OCI-LY1 (cell line): ENCODE data around the gene SHISA5.

Source experiments
- H2AFZ ChIP-seq: fragments of 200-600 bp; sonication (generic), shearing (Covaris generic); 2 replicates; pipeline ENCODE4 v1.6.0; 2014; ENCODE audit warnings: antibody characterized with exemption, mild to moderate bottlenecking, low read length
- H3F3A ChIP-seq: fragments of 200-600 bp; sonication (generic), shearing (Covaris generic); 2 replicates; pipeline ENCODE4 v1.6.0; 2014; ENCODE audit warnings: mild to moderate bottlenecking, antibody characterized with exemption, low read length, moderate library complexity; ENCODE audit not compliant: insufficient read depth
- H3K27ac ChIP-seq: fragments of 200-600 bp; sonication (generic); 2 replicates; pipeline ENCODE4 v1.5.1; 2014; ENCODE audit warnings: low read length, mixed run types, mild to moderate bottlenecking, low read depth; ENCODE audit not compliant: poor library complexity, severe bottlenecking
- H3K27me3 ChIP-seq: fragments of 200-600 bp; sonication (generic); 2 replicates; pipeline ENCODE4 v1.6.0; 2014; ENCODE audit warnings: antibody characterized with exemption, mild to moderate bottlenecking, low read length, moderate library complexity; ENCODE audit not compliant: insufficient read depth
- H3K36me3 ChIP-seq: fragments of 200-600 bp; sonication (generic); 2 replicates; pipeline ENCODE4 v1.6.1; 2014; ENCODE audit warnings: mild to moderate bottlenecking, antibody characterized with exemption, low read length, moderate library complexity, mixed read lengths; ENCODE audit not compliant: insufficient read depth
- H3K4me1 ChIP-seq: fragments of 200-600 bp; sonication (generic); 2 replicates; pipeline ENCODE4 v1.5.1; 2014; ENCODE audit warnings: mild to moderate bottlenecking, low read length, moderate library complexity; ENCODE audit not compliant: insufficient read depth, severe bottlenecking
- H3K4me2 ChIP-seq: fragments of 200-600 bp; sonication (generic), shearing (Covaris generic); 2 replicates; pipeline ENCODE4 v1.6.1; 2014; ENCODE audit warnings: low read length
- H3K4me3 ChIP-seq: fragments of 200-600 bp; sonication (generic); 2 replicates; pipeline ENCODE4 v1.5.1; 2014; ENCODE audit warnings: low read length, low read depth, mild to moderate bottlenecking, mixed read lengths; ENCODE audit not compliant: poor library complexity, severe bottlenecking
- H3K79me2 ChIP-seq: fragments of 200-600 bp; shearing (Covaris generic); 2 replicates; pipeline ENCODE4 v1.6.1; 2016; ENCODE audit warnings: mixed run types, low read length, mixed read lengths; ENCODE audit not compliant: insufficient read depth
- H3K9ac ChIP-seq: fragments of 200-600 bp; sonication (generic), shearing (Covaris generic); 2 replicates; pipeline ENCODE4 v1.6.1; 2014; ENCODE audit warnings: mild to moderate bottlenecking, low read length, mixed read lengths
- H3K9me2 ChIP-seq: fragments of 200-600 bp; sonication (generic), shearing (Covaris generic); 2 replicates; pipeline ENCODE4 v1.6.1; 2014; ENCODE audit warnings: low read depth, mild to moderate bottlenecking, low read length, mixed read lengths
- H3K9me3 ChIP-seq: fragments of 200-600 bp; shearing (Covaris generic); 2 replicates; pipeline ENCODE4 v1.6.1; 2014; ENCODE audit warnings: low read length, mixed read lengths
- H4K20me1 ChIP-seq: fragments of 200-600 bp; sonication (generic), shearing (Covaris generic); 2 replicates; pipeline ENCODE4 v1.6.0; 2016; ENCODE audit warnings: mild to moderate bottlenecking, low read length; ENCODE audit not compliant: insufficient read depth
- CTCF ChIP-seq: fragments of 200-600 bp; sonication (generic), shearing (Covaris generic); IDR thresholded peaks from 2 replicates; pipeline ENCODE4 v1.5.1; 2017; ENCODE audit warnings: mild to moderate bottlenecking, antibody characterized with exemption, low read length, moderate library complexity, mixed read lengths
- EZH2 ChIP-seq: fragments of 200-600 bp; sonication (generic), shearing (Covaris generic); IDR thresholded peaks from 2 replicates; pipeline ENCODE4 v1.8.0; 2017; ENCODE audit warnings: borderline replicate concordance, mixed run types, mild to moderate bottlenecking, antibody characterized with exemption, low read length, moderate library complexity, mixed read lengths

SHISA5 gene

GRCh38 chr3:48516571-48516970 is 12.6 kb upstream of the SHISA5 start:
- peaks cover 6% of the 10 kb centered on the region; the same call in 1 of the 2 replicates for H3K36me3 ChIP-seq
- H2AFZ ChIP-seq, result no peak overlapping the region
- no peak overlapping the region for H3K27ac ChIP-seq
- no peaks in the 10 kb centered on the region for H3K4me1 ChIP-seq
- H3K4me2 ChIP-seq, result no peak overlapping the region
- H3K4me3 ChIP-seq, result no peak overlapping the region
- TF ChIP-seq CTCF (no peak), EZH2 (no peak)
- no peaks in the 10 kb centered on the region for H3K79me2 ChIP-seq
- H3K9me2 ChIP-seq, result no peaks in the 10 kb centered on the region
- no peaks in the 10 kb centered on the region for H3K27me3 ChIP-seq
- no peaks in the 10 kb centered on the region for H4K20me1 ChIP-seq
- no peaks in the 10 kb centered on the region for H3F3A ChIP-seq
- H3K9me3 ChIP-seq, result no peaks in the 10 kb centered on the region
- H3K9ac ChIP-seq, result no peak overlapping the region

- no peak for TF ChIP-seq EZH2
- no peak for TF ChIP-seq CTCF
- no peaks in the 10 kb centered on the region for H3K4me1 ChIP-seq
- no peak overlapping the region for H3K4me3 ChIP-seq
- H3K79me2 ChIP-seq, result no peaks in the 10 kb centered on the region
- no peaks in the 10 kb centered on the region for H4K20me1 ChIP-seq
- H3K9ac ChIP-seq, result no peak overlapping the region
- H3F3A ChIP-seq, result no peaks in the 10 kb centered on the region
- H3K4me2 ChIP-seq, result no peak overlapping the region
- no peaks in the 10 kb centered on the region for H3K9me2 ChIP-seq
- H3K36me3 ChIP-seq, result peaks cover 6% of the 10 kb centered on the region; the same call in 1 of the 2 replicates
- no peaks in the 10 kb centered on the region for H3K27me3 ChIP-seq
- no peaks in the 10 kb centered on the region for H3K9me3 ChIP-seq
- H3K27ac ChIP-seq, result no peak overlapping the region
- no peak overlapping the region for H2AFZ ChIP-seq
These were observed 10.7 kb upstream of the SHISA5 start for GRCh38 chr3:48514431-48515227.

GRCh38 chr3:48511551-48511950 is 7.6 kb upstream of the SHISA5 start:
- no peaks in the 10 kb centered on the region for H3K27me3 ChIP-seq
- no peak overlapping the region for H3K4me2 ChIP-seq
- H3F3A ChIP-seq, result no peaks in the 10 kb centered on the region
- no peaks in the 10 kb centered on the region for H3K4me1 ChIP-seq
- no peaks in the 10 kb centered on the region for H3K9me2 ChIP-seq
- no peak overlapping the region for H3K27ac ChIP-seq
- no peaks in the 10 kb centered on the region for H4K20me1 ChIP-seq
- no peaks in the 10 kb centered on the region for H3K79me2 ChIP-seq
- no peak overlapping the region for H2AFZ ChIP-seq
- no peaks in the 10 kb centered on the region for H3K36me3 ChIP-seq
- no peaks in the 10 kb centered on the region for H3K9me3 ChIP-seq
- TF ChIP-seq CTCF (no peak), EZH2 (no peak)
- H3K4me3 ChIP-seq, result no peak overlapping the region
- no peak overlapping the region for H3K9ac ChIP-seq
